Lower leg skin (tissue), 3 donors: ENCODE results near the gene TSHB.

Source experiments
- CTCF ChIP-seq, 3 donors: fragments of 450-650 bp; IDR thresholded peaks; one replicate each; pipeline ENCODE4 v1.5.1; 2016; ENCODE audit warnings: antibody characterized with exemption in 3 of 3, mild to moderate bottlenecking in 3 of 3, moderate library complexity in 2 of 3
- POLR2A ChIP-seq, 2 donors: fragments of 450-650 bp; IDR thresholded peaks; one replicate each; pipeline ENCODE4 v1.6.1; 2016 to 2017; ENCODE audit warnings: antibody characterized with exemption in 2 of 2, mild to moderate bottlenecking in 1 of 2, moderate library complexity in 1 of 2

GRCh38 chr1:115046751-115047150 is 17.1 kb downstream of the TSHB start:
- TF ChIP-seq CTCF (IDR thresholded peaks at IDR 0.05), result no peak
- no peak for TF ChIP-seq POLR2A (IDR thresholded peaks at IDR 0.05)
